Iris pigment epithelial cell (primary cell): ENCODE results near the gene PGA4.
"Not testable (repeated sequence)": the region's sequence is repeated elsewhere in the genome, so short reads cannot be mapped to it uniquely, and the experiment has no call there.

ENCODE experiments used
- DNase-seq: peaks from one replicate; pipeline ENCODE4 v3.0.0-alpha.2; 2011; ENCODE audit warnings: low read depth

Gene PGA4

DNA sequence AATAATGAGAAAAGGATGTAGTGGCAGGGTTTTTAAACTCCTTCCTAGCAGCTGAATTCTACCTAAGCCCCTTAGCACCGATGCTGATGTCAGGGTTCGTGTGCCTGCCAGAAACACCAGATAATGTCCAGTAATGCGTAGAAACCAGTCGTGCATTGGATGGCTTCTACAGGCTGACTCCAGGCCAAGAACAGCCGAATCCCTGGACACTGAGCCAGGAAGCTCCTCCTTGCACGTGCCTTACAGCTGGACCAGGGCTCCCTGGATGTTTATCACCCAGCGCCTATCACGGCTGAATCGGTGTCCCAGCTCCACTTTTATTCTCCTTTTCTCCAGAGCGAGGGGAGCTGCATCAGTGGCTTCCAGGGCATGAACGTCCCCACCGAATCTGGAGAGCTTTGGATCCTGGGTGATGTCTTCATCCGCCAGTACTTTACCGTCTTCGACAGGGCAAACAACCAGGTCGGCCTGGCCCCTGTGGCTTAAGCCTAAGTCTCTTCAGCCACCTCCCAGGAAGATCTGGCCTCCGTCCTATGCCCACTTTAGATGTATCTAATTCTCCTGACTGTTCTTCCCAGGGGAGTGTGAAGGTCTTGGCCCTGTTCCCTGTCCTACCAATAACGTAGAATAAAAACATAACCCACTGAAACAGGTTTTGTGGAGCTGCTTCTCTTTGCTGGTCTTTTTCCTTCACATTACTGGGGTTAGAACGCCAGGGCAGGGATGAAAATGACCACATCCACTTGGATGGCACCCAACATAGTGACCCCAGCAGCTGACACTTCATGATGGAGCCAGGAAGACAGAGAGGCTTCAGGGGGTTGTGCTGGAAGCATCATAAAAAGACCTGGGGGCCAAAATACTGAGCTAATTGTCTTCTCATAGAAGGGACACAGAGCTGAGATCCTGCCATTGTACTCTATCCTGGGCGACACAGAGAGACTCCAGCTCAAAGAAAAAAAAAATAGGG lies 28.9 kb downstream of the PGA4 start:
- DNase-seq = not testable (repeated sequence)

DNA sequence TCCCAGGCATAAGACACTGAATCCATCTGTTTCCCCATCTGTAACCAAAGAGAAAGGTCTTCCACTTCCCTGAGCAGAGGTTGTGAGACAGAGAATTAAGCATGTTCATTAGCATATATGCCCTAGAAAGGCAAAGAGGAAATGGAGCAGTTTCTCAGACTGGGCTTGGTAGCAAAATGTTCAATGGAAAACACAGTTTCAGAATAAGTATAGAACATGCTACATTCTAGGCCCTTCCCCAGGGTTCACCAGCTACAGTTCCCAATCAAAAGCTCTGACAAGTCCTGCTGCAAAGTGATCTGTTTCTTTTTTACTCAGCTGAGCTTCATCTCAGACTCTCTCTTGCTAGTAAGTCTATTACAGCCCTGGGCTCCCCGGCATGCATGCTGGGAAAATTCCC lies 30.2 kb downstream of the PGA4 start:
- DNase-seq = not testable (repeated sequence)

DNA sequence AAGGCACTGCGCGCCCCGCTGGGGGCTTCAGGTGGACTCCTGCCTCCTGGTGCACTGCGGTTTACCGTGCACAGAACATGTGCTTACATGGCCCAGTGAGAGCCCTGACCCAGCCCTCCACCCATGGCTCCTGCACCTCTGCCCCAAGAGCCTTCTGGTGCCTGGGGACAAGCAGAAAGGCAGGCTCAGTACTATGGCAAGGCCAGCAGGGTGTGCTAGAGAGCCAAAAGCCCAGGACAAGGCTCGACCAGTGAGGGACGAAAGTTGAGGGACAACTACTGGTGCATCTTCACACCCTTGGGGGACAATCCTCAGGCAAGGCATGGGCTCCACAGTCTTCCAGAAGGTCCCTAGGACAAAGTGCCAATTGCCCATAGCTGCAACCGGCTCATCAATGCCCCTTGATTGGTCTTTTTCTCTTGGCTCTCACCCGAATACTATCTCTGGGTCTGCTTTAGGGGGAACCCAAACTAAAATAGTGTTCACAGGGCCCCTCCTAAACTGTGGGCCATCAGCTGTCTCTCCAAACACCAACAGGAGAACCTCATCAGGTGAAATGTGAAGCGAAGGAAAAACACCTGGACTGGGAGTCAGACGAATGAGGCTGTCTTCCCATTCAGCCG lies 32.4 kb downstream of the PGA4 start:
- DNase-seq = peak; percentile 59

DNA sequence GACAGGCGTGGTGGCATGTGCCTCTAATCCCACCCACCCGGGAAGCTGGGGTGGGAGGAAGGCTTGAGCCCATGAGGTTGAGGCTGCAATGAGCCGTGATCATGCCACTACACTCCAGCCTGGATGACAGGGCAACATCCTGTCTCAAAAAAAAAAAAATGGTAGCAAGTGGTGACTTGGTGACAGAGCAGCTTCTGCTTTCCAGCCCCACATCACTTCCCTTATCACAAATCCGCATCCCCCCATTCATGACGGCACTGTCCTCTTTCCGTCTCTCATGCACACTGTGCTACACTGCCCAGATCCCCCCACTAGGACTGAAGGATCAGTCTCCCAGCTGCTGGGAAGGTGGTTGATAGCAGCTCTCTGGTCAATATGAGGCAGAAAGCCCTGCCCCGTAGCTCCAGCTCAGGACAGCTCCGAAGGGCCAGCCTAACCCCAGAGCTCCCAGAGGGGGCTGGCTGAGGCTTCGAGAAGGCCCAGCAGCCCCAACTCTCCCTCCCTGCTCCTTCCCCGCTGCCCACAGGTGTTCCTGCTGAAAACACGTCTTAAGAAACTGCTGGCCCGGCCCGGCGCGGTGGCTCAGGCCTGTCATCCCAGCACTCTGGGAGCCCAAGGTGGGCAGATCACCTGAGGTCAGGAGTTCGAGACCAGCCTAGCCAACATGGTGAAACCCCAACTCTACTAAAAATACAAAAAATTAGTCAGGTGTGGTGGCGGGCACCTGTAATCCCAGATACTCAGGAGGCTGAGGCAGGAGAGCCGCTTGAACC lies 34.7 kb downstream of the PGA4 start:
- DNase-seq = no peak

DNA sequence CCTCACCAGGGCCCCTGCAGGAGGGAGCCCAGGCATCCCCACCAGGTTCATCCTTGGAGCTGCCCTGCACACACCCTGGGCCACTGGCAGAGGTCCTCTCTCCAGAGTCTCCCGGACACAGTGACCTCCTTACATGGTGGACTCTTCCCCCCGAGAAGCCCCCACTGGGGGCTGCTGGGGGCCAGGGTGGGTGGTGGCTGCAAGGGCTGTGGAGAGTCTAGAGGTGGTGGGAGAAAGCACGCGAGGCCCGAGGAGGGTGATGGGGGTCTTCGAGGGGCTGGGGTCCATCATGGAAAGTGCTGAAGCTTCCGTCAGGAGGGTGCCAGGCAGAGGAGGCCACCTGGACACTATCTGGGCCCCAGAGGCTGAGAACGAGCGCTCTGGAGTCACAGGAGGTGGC lies 36.4 kb downstream of the PGA4 start:
- no peak for DNase-seq

DNA sequence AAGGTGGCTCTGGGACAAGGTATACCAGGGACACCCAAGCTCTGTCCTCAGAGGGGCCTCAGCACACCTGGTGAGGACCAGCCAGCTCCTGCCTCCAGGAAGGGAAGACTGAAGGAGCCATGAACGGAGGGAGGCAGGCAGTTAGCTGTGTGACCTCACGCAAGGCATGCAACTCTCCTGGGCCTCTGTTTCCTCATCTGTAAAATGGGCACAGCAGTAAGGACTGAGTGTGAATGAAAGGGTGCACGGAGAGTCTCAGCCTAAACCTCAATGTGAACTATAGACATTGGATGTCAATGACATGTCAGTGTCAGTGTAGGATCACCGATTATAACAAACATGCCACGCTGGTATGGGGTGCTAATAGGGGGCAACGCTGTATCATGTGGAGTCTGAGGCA lies 37.2 kb downstream of the PGA4 start:
- no peak for DNase-seq

DNA sequence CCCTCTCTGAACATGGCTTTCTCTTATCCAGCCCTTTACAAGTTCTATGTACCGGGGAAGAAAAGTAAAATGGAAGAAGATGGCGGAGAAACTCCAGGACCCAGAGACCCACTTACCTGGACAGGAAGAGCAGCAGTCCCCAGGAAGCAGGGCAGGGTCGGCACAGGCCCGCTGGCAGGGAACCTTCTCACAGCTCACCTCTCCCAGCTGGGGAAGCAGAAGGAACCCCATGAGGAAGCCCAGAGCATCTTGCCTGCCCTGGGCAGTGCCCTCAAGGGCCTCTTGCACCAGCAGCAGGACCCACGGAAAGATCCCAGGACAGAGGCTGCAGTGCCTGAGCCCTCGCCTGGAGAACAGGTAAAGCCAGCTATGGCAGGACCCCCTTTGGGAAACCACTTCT lies 42.2 kb downstream of the PGA4 start:
- DNase-seq = no peak

DNA sequence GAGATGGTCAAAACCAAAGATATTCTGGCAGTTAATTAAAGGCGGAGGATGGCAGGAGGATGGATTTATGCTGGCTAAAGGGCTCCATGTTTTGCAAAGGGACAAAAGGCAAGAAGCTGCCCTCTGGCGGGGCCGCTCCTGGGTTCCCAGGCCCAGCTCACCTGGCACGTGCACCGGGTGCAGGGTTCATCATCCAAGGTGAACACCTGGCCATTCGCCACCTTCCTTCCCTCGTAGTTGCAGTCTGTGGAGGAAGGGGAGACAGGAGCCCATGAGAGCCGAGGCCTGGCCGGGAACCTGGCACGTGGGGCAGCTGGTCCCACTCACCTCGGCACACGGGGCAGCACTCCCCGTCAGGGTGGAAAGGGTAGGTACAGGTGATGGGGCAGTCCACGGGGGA lies 42.6 kb downstream of the PGA4 start:
- no peak for DNase-seq

DNA sequence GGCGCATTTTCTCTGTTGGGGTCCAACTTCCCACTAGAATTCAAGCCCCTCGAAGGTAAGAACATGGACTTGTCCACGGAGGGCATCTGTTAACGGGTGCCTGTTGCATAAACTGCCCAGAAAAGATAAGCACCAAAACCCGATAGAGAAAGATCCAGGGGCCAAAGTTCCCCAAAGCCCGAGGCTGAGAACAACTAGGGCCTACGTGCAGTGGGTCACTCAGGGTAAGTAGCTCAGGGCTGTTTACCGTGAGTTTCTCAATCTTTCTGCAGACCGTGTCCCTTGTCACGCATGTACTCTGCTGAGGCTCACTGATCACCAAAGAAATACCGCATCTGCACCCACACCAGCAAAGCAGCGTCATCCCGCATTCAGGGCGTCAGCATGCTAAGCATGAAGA lies 43.2 kb downstream of the PGA4 start:
- DNase-seq = no peak

DNA sequence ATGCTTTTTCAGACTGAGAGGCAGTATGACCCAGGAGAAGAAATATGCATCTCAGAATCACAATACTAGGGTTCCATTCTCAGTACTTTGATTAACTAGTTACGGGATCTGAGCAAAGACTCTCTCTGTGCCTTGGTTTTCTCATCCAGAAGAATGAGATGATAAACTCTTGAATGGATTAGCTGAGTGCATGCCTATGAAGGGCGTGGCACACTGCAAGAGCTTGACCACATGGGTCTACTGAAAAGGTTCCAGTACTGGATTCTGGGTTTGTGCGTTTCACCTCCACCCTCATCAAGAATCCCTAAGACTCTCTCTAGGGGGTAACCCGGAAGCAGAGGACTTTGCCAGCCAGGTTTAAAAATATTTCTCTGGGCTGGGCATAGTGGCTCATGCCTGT lies 44.5 kb downstream of the PGA4 start:
- DNase-seq = peak; percentile 56

DNA sequence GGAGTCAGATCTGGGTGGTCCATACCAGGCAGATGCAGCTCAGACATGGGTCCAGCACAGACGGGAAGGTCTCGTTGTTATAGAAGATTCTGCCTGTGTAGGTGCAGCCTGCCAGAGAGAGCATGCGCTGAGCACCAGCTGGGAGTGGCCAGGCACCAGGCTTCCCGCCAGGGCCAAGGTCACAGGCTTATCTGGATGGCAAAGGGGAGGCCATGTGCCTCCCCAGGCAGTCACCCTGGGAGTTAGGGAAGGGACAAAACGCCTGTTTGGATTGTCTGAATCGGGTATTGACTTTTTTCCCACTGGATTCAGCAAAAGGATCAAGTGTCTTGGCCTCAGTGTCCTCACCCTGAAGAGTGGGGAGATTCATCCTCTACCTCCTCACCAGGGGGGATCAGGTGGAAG lies 45.3 kb downstream of the PGA4 start:
- DNase-seq = no peak

DNA sequence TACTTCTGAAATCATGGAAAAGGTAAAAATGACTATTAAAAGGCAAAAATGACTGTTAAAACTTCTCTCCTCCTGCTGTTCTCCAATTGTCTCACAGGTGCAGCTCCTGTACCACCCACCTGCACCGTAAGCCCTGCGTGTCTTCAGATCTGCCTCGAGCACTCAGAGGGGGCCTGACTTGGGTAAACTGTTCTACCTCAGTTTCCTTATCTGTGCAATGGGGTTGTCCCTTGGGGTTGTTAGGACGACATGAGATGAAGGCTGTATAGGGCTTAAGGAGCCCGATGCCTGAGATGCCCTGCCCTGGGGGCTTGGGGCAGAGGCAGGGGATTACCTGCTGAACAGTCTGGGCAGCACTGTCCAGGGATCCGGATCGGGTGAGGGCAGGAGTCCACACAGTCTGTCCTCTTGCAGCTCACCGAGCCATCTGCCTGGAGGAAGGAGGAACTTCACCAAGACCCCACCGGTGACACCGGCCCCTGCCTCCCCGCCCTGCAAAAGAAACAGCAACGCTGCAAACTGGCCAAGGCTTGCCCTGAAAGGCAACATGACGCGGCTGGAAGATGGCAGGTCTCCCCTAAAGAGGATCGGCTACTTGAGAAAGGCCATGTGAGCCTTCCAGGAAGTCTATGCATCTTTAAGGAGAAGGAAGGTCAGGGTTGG lies 46.6 kb downstream of the PGA4 start:
- no peak for DNase-seq

DNA sequence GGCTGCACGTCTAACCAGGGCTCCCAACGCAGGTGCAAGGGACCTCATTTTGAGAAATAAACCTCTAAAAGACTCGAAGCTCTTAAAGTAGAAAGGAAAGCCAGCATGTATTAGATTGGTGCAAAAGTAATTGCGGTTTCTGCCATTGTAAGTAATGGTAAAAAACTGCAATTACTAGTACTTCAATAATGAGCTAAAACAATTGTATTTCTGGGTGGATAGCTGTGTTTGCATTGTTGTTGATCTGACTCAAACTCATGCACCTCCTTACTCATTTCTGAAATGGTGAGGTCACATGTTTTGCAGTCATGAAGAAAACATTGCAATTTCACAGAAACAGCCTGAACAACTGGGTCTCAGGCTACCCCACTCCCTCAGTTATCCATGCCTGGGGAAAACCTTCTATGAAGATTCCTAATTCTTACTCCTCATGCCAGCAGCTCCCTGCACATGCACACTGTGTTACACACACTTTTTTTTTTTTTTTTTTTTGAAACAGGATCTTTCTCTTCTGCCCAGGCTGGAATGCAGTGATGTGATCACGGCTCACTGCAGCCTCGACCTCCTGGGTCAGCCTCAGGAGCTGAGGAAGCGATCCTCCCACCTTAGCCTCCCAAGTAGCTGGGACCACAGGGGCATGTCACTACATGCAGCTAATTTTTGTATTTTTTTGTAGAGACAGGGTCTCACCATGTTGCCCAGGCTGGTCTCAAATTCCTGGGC lies 48.4 kb downstream of the PGA4 start:
- DNase-seq = peak; percentile 74

DNA sequence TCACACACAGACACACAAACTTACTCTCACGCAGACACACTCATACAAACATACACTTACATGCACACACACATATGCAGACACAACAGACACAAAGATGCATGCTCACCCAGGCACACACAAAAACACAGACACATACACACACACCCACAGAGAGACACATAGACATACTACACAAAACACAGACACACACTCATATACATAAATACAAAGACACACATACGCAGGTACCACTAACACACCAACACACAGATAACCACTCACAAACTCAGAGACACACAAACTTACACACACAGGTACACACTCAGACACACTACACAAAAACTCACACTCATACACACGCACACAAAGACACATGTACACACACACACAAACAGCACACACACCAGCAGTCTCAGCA lies 50.6 kb downstream of the PGA4 start:
- DNase-seq = no peak

DNA sequence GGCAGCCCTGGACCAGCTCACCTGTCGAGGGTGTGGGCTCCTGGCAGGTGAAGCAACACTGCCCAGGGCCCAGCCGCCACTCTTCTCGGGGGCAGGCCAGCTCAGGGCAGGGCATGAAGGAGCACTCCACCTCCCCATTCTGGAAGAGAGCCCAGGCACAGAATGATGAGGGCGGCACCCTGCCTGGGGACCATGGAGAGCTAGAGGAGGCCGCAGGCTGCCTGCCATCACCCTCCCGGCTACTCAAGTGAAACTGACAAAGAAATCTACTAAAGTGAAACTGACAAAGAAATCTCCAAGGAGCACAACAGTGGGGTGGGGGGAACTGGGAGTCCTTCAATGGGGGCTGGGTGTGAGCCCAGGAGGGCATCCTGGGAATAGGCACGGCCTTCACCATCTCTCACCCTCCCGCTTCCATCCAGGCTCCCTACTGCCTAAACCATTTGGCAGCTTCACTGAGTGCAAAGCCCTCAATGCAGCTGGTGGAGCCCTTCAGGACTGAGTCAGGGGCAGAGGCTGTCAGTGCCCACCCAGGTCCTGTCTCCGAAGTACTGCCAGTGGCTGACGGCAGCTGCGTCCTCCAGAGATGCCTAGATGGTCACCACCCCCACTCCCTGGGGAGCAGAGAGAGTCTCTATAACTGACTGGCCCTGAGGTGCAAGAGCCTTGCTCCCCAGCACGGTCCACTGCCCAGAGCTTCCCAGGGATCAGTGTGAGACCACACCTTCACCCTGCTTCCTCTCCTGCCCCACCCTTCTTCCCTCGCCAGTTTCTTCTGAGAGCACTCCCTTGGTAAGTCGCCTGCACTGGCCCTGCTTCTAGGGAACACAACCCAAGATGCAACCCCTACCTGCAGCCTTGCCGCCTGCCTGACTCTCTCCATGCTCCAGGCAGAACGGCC lies 51.3 kb downstream of the PGA4 start:
- DNase-seq = no peak

DNA sequence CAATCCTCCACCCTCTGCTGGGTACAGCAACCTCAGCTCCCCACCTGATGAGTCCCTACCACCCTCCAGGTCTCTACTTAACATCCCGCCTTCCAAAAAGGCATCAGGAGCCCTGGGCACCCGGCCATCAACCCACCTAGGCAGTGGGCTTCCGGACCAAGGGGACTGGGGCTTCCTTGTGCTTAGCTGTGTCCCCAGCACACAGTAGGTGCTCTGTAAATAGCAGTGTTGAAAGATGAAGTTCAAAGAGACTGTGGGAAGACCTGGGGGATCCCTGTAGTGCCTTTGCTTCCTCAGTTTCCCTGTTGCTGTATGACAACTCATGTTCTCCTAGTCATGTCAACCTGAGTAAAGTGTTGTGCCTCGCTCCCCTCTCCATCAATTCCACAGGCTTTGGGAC lies 51.9 kb downstream of the PGA4 start:
- DNase-seq = no peak

DNA sequence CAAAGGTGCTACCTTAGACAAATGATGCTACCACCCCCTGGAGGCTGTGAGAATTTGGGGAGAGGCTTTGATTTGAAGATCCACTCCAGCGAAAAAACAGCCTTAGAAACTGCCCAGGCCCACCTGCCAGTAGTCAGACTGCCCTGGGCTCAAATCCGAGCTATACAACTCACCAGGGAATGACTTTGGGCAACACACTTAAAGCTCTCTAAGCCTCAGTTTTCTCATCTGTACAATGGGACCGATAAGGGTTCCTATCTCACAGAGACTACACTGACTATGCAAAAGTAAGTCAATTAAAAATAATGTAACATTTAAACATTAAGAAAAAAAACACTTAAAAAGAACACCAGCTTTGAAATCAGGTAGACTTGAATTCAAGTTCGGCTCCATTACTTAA lies 53.0 kb downstream of the PGA4 start:
- no peak for DNase-seq

DNA sequence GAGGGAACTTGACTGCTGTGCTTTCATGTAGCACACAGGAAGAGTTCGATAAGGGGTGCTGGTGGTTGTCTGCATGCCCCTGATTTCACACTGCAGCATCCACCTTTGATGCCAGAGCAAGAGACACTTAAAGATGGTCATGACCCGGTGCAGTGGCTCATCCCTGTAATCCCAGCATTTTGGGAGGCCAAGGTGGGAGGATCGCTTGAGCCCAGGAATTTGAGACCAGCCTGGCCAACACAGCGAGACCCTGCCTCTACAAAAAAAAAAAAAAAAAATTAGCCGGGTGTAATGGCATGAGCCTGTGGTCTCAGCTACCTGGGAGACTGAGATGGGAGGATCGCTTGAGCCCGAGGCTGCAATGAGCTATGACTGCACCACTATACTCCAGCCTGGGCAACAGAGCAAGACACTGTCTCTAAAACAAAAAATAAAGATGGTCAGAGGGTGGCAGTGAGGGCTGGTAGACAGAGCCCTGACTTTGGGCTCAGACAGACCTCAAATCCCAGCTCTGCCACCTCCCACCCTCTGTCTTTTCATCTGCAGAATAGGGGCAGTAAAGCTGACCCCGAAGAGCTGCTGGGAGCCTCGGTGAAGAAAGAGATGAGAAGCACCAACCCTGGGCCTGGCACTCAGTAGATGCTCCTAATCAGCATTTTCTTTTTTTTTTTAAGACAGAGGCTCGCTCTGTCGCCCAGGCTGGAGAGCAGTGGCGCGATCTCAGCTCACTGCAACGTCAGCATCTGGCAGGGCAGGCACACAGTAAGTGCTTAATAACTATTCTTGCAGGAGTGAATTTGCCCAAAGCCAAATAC lies 55.2 kb downstream of the PGA4 start:
- no peak for DNase-seq

DNA sequence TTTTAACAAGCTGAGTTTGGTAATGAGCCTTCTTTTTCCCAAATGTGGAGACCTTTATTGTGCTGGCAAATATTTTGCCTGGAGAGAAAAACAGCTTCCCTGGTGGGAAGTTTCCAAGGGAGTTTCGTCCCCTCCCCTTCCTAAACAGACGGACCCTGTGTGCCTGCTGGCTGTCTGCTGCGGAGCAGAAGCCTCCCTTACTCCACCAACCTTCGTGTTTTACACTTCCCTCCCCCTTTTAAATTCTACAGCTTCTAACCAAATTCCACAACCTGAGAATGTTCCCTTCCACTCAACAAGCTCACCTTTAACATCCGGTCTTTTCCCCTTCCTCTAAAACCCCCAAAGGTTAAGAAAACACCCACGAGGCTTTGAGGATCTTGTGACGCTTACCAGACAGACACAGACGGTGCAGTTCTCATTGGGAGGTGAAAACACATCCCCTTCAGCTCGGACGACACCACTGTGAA lies 55.9 kb downstream of the PGA4 start:
- DNase-seq = no peak
